H1 (cell line): Measurements from ENCODE around the gene RAB34. TPM values are rescaled to one million over a fixed set of nuclear protein-coding genes. Genes with fewer than 3 reads are reported as not detected.

Experiments
- CTCF ChIA-PET: fragments of 300-600 bp; sonication (Branson Sonifier 250); formaldehyde crosslinking; loops from one replicate; lab custom pipeline; 2021; ENCODE audit not compliant: partially characterized antibody; lab: Charles Lee
- POLR2A ChIA-PET: fragments of 300-600 bp; sonication (Branson Sonifier 250); formaldehyde crosslinking; loops from one replicate; lab custom pipeline; 2021; ENCODE audit warnings: inconsistent platforms; ENCODE audit not compliant: partially characterized antibody; lab: Charles Lee
- DNase-seq, 2 experiments: peaks; one replicate each; pipeline versions ENCODE4 v3.0.0 to v3.0.0-alpha.2; 2010 to 2022; ENCODE audit warnings: low spot score in 2 of 2, low read depth in 1 of 2, mixed read lengths in 1 of 2
- FAIRE-seq: peaks from 2 replicates; lab custom pipeline; 2011; peaks lifted over from hg19 to GRCh38; lab: Jason Lieb, UNC
- H2AFZ ChIP-seq: 2 replicates; pipeline ENCODE4 v1.8.1; 2012; ENCODE audit warnings: low read length, inconsistent platforms
- H2AK5ac ChIP-seq: 2 replicates; pipeline ENCODE4 v1.6.1; 2013; ENCODE audit warnings: low read depth, low read length
- H2BK120ac ChIP-seq: replicated peaks from 2 replicates; pipeline ENCODE3; 2013; ENCODE audit warnings: low read depth, low read length, inconsistent platforms
- H2BK12ac ChIP-seq: 2 replicates; pipeline ENCODE4 v1.6.1; 2013; ENCODE audit warnings: low read depth, low read length
- H2BK15ac ChIP-seq: 2 replicates; pipeline ENCODE4 v1.6.1; 2013; ENCODE audit warnings: low read length
- H2BK20ac ChIP-seq: 2 replicates; pipeline ENCODE4 v1.6.1; 2013; ENCODE audit warnings: low read length
- H2BK5ac ChIP-seq: 2 replicates; pipeline ENCODE4 v1.6.1; 2013; ENCODE audit warnings: low read depth, low read length
- H3K14ac ChIP-seq: 2 replicates; pipeline ENCODE4 v1.6.1; 2013; ENCODE audit warnings: inconsistent platforms; ENCODE audit not compliant: insufficient read length
- H3K18ac ChIP-seq: 2 replicates; pipeline ENCODE4 v1.6.1; 2013; ENCODE audit warnings: low read length; ENCODE audit errors: extremely low read depth
- H3K23ac ChIP-seq: 2 replicates; pipeline ENCODE4 v1.6.1; 2013; ENCODE audit warnings: inconsistent platforms; ENCODE audit not compliant: insufficient read length
- H3K23me2 ChIP-seq: 2 replicates; pipeline ENCODE4 v1.6.1; 2013; ENCODE audit warnings: low read depth, low read length
- H3K27ac ChIP-seq: 2 replicates; pipeline ENCODE4 v1.6.1; 2011; ENCODE audit warnings: low read depth, low read length, inconsistent platforms
- H3K27me3 ChIP-seq, 4 experiments: replicated peaks in 1 of 4; 1 replicate in 1 of 4; 2 replicates in 3 of 4; pipeline versions ENCODE4 v1.6.1 to v1.8.1; 2011 to 2013; ENCODE audit warnings: low read length in 3 of 4, mild to moderate bottlenecking in 3 of 4, inconsistent platforms in 2 of 4, mixed read lengths in 2 of 4, moderate library complexity in 1 of 4; ENCODE audit not compliant: control insufficient read depth in 3 of 4, insufficient read depth in 3 of 4; ENCODE audit errors: extremely low read depth in 1 of 4
- H3K36me3 ChIP-seq, 4 experiments: 2 replicates each; pipeline versions ENCODE4 v1.6.1 to v1.8.1; 2011 to 2013; ENCODE audit warnings: mild to moderate bottlenecking in 4 of 4, low read length in 3 of 4, moderate library complexity in 2 of 4, control low read depth in 1 of 4, inconsistent platforms in 1 of 4; ENCODE audit not compliant: insufficient read depth in 4 of 4, control insufficient read depth in 2 of 4
- H3K4ac ChIP-seq: replicated peaks from 2 replicates; pipeline ENCODE3; 2013; ENCODE audit warnings: low read length, low read depth, mixed read lengths, inconsistent platforms; ENCODE audit not compliant: insufficient read length
- H3K4me1 ChIP-seq, 4 experiments: replicated peaks in 1 of 4; 1 replicate in 1 of 4; 2 replicates in 3 of 4; pipeline versions ENCODE4 v1.6.1 to v1.8.1; 2011 to 2013; ENCODE audit warnings: low read length in 3 of 4, inconsistent platforms in 2 of 4, mixed read lengths in 1 of 4; ENCODE audit not compliant: insufficient read depth in 4 of 4, control insufficient read depth in 3 of 4
- H3K4me2 ChIP-seq, 2 experiments: 2 replicates each; pipeline versions ENCODE4 v1.6.1 to v1.8.1; 2011 to 2013; ENCODE audit warnings: low read depth in 2 of 2, low read length in 2 of 2, control low read depth in 1 of 2, inconsistent platforms in 1 of 2, mild to moderate bottlenecking in 1 of 2; ENCODE audit not compliant: insufficient read depth in 1 of 2
- H3K4me3 ChIP-seq, 4 experiments: fragments of 200-600, 300-600 bp in 1 of 4; sonication (generic), shearing (Covaris generic), sonication (Bioruptor Twin) in 1 of 4; 2 replicates each; pipeline versions ENCODE4 v1.5.1 to v1.8.1; 2011 to 2016; ENCODE audit warnings: low read length in 4 of 4, low read depth in 3 of 4, control low read depth in 2 of 4, inconsistent platforms in 2 of 4, mild to moderate bottlenecking in 2 of 4, mixed read lengths in 1 of 4, moderate library complexity in 1 of 4; ENCODE audit not compliant: insufficient read depth in 2 of 4; ENCODE audit errors: extremely low read depth in 1 of 4
- H3K56ac ChIP-seq: replicated peaks from 2 replicates; pipeline ENCODE3; 2013; ENCODE audit warnings: low read depth, mild to moderate bottlenecking, mixed read lengths, low read length, inconsistent platforms; ENCODE audit not compliant: insufficient read length
- H3K79me1 ChIP-seq: 2 replicates; pipeline ENCODE4 v1.6.1; 2013; ENCODE audit warnings: low read depth, low read length, control low read depth
- H3K79me2 ChIP-seq, 2 experiments: 2 replicates each; pipeline versions ENCODE4 v1.6.1 to v1.8.1; 2012 to 2013; ENCODE audit warnings: low read length in 2 of 2, mild to moderate bottlenecking in 2 of 2, inconsistent platforms in 1 of 2; ENCODE audit not compliant: insufficient read depth in 2 of 2, control insufficient read depth in 1 of 2
- H3K9ac ChIP-seq, 4 experiments: replicated peaks in 1 of 4; 1 replicate in 1 of 4; 2 replicates in 3 of 4; pipeline versions ENCODE4 v1.6.1 to v1.8.1; 2011 to 2013; ENCODE audit warnings: low read depth in 3 of 4, low read length in 3 of 4, control low read depth in 2 of 4, mild to moderate bottlenecking in 2 of 4, moderate library complexity in 2 of 4, inconsistent platforms in 1 of 4; ENCODE audit errors: extremely low read depth in 1 of 4
- H3K9me3 ChIP-seq, 2 experiments: 2 replicates each; pipeline versions ENCODE4 v1.6.1 to v1.8.1; 2012 to 2013; ENCODE audit warnings: mild to moderate bottlenecking in 2 of 2, moderate library complexity in 2 of 2, control low read depth in 1 of 2, inconsistent platforms in 1 of 2, low read depth in 1 of 2, low read length in 1 of 2, mixed read lengths in 1 of 2; ENCODE audit not compliant: insufficient read depth in 2 of 2
- H4K20me1 ChIP-seq, 2 experiments: replicated peaks in 1 of 2; 2 replicates each; pipeline versions ENCODE3 to v1.8.1; 2011 to 2013; ENCODE audit warnings: inconsistent platforms in 2 of 2, low read length in 2 of 2, mild to moderate bottlenecking in 1 of 2; ENCODE audit not compliant: insufficient read depth in 2 of 2, control insufficient read depth in 1 of 2
- H4K5ac ChIP-seq: 2 replicates; pipeline ENCODE4 v1.6.1; 2013; ENCODE audit warnings: low read length, low read depth, mixed read lengths, inconsistent platforms; ENCODE audit not compliant: insufficient read length
- H4K8ac ChIP-seq: 2 replicates; pipeline ENCODE4 v1.8.0; 2013; ENCODE audit warnings: mild to moderate bottlenecking, moderate library complexity, low read length, inconsistent platforms; ENCODE audit not compliant: insufficient read depth; ENCODE audit errors: extremely low read depth
- H4K91ac ChIP-seq: replicated peaks from 2 replicates; pipeline ENCODE3; 2013; ENCODE audit warnings: low read length, mixed read lengths, inconsistent platforms; ENCODE audit not compliant: insufficient read length
- CHD1 ChIP-seq: IDR thresholded peaks from 2 replicates; pipeline ENCODE4 v1.6.1; 2012; ENCODE audit warnings: low read depth, low read length, improper control_type of control experiment
- EGR1 ChIP-seq: IDR thresholded peaks from 2 replicates; pipeline ENCODE4 v1.6.1; 2011; ENCODE audit warnings: low read depth, low read length, borderline replicate concordance
- JUN ChIP-seq: IDR thresholded peaks from 2 replicates; pipeline ENCODE4 v1.6.1; 2011; ENCODE audit warnings: low read depth, mild to moderate bottlenecking, improper control_type of control experiment, low read length
- KDM4A ChIP-seq: IDR thresholded peaks from one replicate; pipeline ENCODE4 v1.7.1; 2012; ENCODE audit warnings: low read depth, mild to moderate bottlenecking, moderate library complexity, low read length, inconsistent platforms; ENCODE audit not compliant: severe bottlenecking
- NANOG ChIP-seq: IDR thresholded peaks from 2 replicates; pipeline ENCODE4 v1.6.1; 2011; ENCODE audit warnings: low read length, low read depth, mild to moderate bottlenecking, inconsistent platforms; ENCODE audit not compliant: insufficient read depth, poor library complexity, severe bottlenecking
- POLR2A ChIP-seq, 2 experiments: IDR thresholded peaks; 1 replicate in 1 of 2; 2 replicates in 1 of 2; pipeline ENCODE4 v1.6.1; 2011; ENCODE audit warnings: low read depth in 2 of 2, low read length in 2 of 2, mild to moderate bottlenecking in 2 of 2; ENCODE audit errors: control extremely low read depth in 1 of 2
- POLR2AphosphoS5 ChIP-seq: IDR thresholded peaks from 2 replicates; pipeline ENCODE4 v1.6.1; 2011; ENCODE audit warnings: low read depth, low read length
- RFX5 ChIP-seq: IDR thresholded peaks from 2 replicates; pipeline ENCODE4 v1.6.1; 2011; ENCODE audit warnings: low read depth, low read length, improper control_type of control experiment, borderline replicate concordance
- SP1 ChIP-seq: IDR thresholded peaks from 2 replicates; pipeline ENCODE4 v1.6.1; 2011; ENCODE audit warnings: low read depth, low read length
- WGBS, 2 experiments: shearing (Covaris generic) in 1 of 2; methylation state at CpG; one replicate each; pipeline versions ENCODE4 v1.1.6 to v1.1.7; 2013 to 2015; ENCODE audit warnings: low lambda C conversion rate in 2 of 2, mixed read lengths in 2 of 2, inconsistent platforms in 1 of 2, low coverage in 1 of 2, missing lambda C conversion rate in 1 of 2; ENCODE audit not compliant: insufficient replicate concordance in 2 of 2, insufficient coverage in 1 of 2, insufficient read length in 1 of 2; ENCODE audit errors: extremely low coverage in 1 of 2, missing lambda C conversion rate in 1 of 2; 5-methylcytosine and 5-hydroxymethylcytosine counted together
- polyA plus RNA-seq, 7 experiments: library from polyadenylated mRNA; depleted of rRNA in 3 of 7; stranded (reverse) in 5 of 7; unstranded in 2 of 7; fragments of >200 nt in 5 of 7; fragments of 200-250 nt in 2 of 7; gene quantifications; 1 replicate in 5 of 7; 2 replicates in 1 of 7; 4 replicates in 1 of 7; pipeline versions ENCODE4 v1.2.1 to v1.2.3, GENCODE V29; 2011 to 2013; ENCODE audit warnings: missing spikeins in 2 of 7, mixed read lengths in 2 of 7
- total RNA-seq: library from RNA; stranded (reverse); fragmentation: NEBNext Ultra II Directional; extraction: Animal tissue kit (Norgen Biotek cat#: 25700); gene quantifications from 2 replicates; pipeline ENCODE4 v1.2.1, GENCODE V29; 2021

The RAB34 gene
- total and polyA plus RNA-seq, 2 of the 8 experiments (the other 6 are each of a cell fraction or from before 2014, with no cell fraction given) = 237 to 305 TPM

DNA sequence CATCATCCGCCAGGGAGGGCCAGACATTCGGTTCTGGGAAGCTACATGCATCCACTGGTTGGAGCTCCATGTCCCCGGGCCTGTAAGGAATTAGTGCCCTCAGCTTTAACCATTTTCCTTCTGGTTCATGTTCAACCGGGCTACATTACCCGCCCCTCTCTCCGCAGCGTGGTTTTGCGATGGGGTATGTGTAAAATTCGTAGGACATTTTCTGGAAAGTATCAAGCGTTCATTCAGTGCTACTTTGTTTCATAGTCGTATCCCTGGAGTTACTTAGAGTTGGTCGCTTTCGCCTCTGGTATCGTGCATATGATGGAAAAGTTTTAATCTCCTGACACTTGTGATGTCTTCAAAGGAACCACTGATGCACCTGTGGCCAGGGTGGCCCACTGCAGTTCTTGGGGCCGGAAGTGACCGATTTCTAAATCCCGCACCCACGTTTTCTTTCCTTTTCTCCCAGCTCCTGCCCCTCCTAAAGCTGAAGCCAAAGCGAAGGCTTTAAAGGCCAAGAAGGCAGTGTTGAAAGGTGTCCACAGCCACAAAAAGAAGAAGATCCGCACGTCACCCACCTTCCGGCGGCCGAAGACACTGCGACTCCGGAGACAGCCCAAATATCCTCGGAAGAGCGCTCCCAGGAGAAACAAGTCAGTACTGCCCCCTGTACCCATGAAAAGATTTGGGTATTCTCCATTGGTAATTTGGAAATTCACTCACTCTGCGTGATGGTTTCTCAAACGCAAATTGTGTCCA lies 2.8 kb upstream of the RAB34 start:
- peak overlapping the region; percentile 97 for H3K18ac ChIP-seq
- peaks cover 10% of the 10 kb centered on the region; the same call in 1 of the 2 replicates for H3K79me1 ChIP-seq
- H3K79me2 ChIP-seq = peaks cover 7 to 55% of the 10 kb centered on the region in 2 experiments
- peaks cover 21 to 52% (median 37%) of the 10 kb centered on the region in 4 experiments for H3K36me3 ChIP-seq
- ChIA-PET CTCF (interaction anchor here (0.8 to 16.9 kb wide), 8 partner anchors 7 to 233 kb away, joined by 3 to 316 read pairs (median 4); partner anchors contain the start of gene PROCA1), POLR2A (interaction anchor here (0.6 to 17.6 kb wide), 40 partner anchors 8 to 398 kb away, joined by 3 to 813 read pairs (median 6); partner anchors contain the start of genes BLTP2, DHRS13, ERAL1 and FLOT2)
- peak overlapping the region; percentile 96 for H3K27ac ChIP-seq
- peak overlapping the region; percentile 87 to 99 for H3K4me2 ChIP-seq
- H2BK120ac ChIP-seq = peak overlapping the region; percentile 14
- H3K56ac ChIP-seq = peak overlapping the region; percentile 79
- WGBS, 2 experiments = 3% methylated on average over 24 of the region's 30 CpGs; no CpG with 5 or more reads in 1 of the 2 experiments
- H3K4me3 ChIP-seq = peak overlapping the region; percentile 95 to 100 (median 98)
- peak overlapping the region; percentile 99 for H2BK5ac ChIP-seq
- H2AK5ac ChIP-seq = peak overlapping the region; percentile 97
- peaks cover 23% of the 10 kb centered on the region for H3K23me2 ChIP-seq
- no peaks in the 10 kb centered on the region for H3K27me3 ChIP-seq
- no peak overlapping the region for H3K14ac ChIP-seq
- H4K8ac ChIP-seq = peak overlapping the region; percentile 98; the same call in 1 of the 2 replicates
- peaks cover 6 to 24% of the 10 kb centered on the region in 2 experiments for H4K20me1 ChIP-seq
- H4K91ac ChIP-seq = peak overlapping the region; percentile 88
- peak overlapping the region; percentile 82 for H4K5ac ChIP-seq
- peak overlapping the region; percentile 55; the same call in 1 of the 2 replicates for H2BK12ac ChIP-seq
- no peak overlapping the region for H3K23ac ChIP-seq
- H2BK20ac ChIP-seq = no peak overlapping the region
- H2BK15ac ChIP-seq = no peak overlapping the region
- DNase-seq = no peak
- H3K9me3 ChIP-seq = no peaks in the 10 kb centered on the region
- H3K4me1 ChIP-seq = peaks cover 3 to 15% (median 6%) of the 10 kb centered on the region in 4 experiments
- peak overlapping the region; percentile 95 to 98 (median 97) for H3K9ac ChIP-seq
- H3K4ac ChIP-seq = peak overlapping the region; percentile 100
- no peak overlapping the region for H2AFZ ChIP-seq
- no peak for FAIRE-seq
- TF ChIP-seq POLR2A (IDR thresholded peaks at IDR 0.05; ENCODE audit: control extremely low read depth in 1 of 2, low read depth in 2 of 2, low read length in 2 of 2) (peak in 1 of 2 experiments; percentile 32; a peak in 1 of 3 replicates), EGR1 (no peak), NANOG (no peak), CHD1 (peak; percentile 65; the same call in 1 of the 2 replicates), KDM4A (no peak), POLR2AphosphoS5 (peak; percentile 25; the same call in 1 of the 2 replicates), JUN (no peak), SP1 (no peak), RFX5 (no peak)
